CD4-positive, alpha-beta T cell treated with Interleukin-10 for 1 hour (primary cell): ENCODE data around the gene PKNOX1.
A peak's percentile ranks its signal among the peaks of the same experiment; 100 is the strongest.
"Not testable (repeated sequence)": the region's sequence is repeated elsewhere in the genome, so short reads cannot be mapped to it uniquely, and the experiment has no call there.

Source experiments
- DNase-seq: peaks from one replicate; pipeline ENCODE4 v3.0.0-alpha.2; 2020

Gene PKNOX1

GRCh38 chr21:42956824-42957630 lies 17.3 kb upstream of the PKNOX1 start:
- no peak for DNase-seq

GRCh38 chr21:42958122-42958521 lies 16.2 kb upstream of the PKNOX1 start:
- not testable (repeated sequence) for DNase-seq

- no peak for DNase-seq
These were observed 14.6 kb upstream of the PKNOX1 start for GRCh38 chr21:42959728-42960127.

GRCh38 chr21:42962380-42963007 lies 11.9 kb upstream of the PKNOX1 start:
- no peak for DNase-seq

- no peak for DNase-seq
These were observed 10.3 kb upstream of the PKNOX1 start for GRCh38 chr21:42964086-42964485.

- DNase-seq: no peak
These were observed 9.7 kb upstream of the PKNOX1 start for GRCh38 chr21:42964546-42965210.

- DNase-seq: no peak
These were observed 9.2 kb upstream of the PKNOX1 start for GRCh38 chr21:42965211-42965560.

GRCh38 chr21:42967616-42968015 lies 6.7 kb upstream of the PKNOX1 start:
- not testable (repeated sequence) for DNase-seq

- DNase-seq: no peak
These were observed 5.2 kb upstream of the PKNOX1 start for GRCh38 chr21:42969193-42969600.

GRCh38 chr21:42970946-42971653 lies 3.3 kb upstream of the PKNOX1 start:
- no peak for DNase-seq

GRCh38 chr21:42971897-42972275 lies 2.5 kb upstream of the PKNOX1 start:
- no peak for DNase-seq

GRCh38 chr21:42973309-42973990 lies 912 bp upstream of the PKNOX1 start:
- no peak for DNase-seq

GRCh38 chr21:42974832-42975820 lies 764 bp downstream of the PKNOX1 start:
- DNase-seq: peak; percentile 70

GRCh38 chr21:42975886-42976608 lies 1.7 kb downstream of the PKNOX1 start:
- DNase-seq: no peak

- no peak for DNase-seq
These were observed 6.2 kb downstream of the PKNOX1 start for GRCh38 chr21:42980312-42981213.

GRCh38 chr21:42981214-42981523 lies 6.8 kb downstream of the PKNOX1 start:
- no peak for DNase-seq

- DNase-seq: no peak
These were observed 7.5 kb downstream of the PKNOX1 start for GRCh38 chr21:42981862-42982261.

- no peak for DNase-seq
These were observed 8.7 kb downstream of the PKNOX1 start for GRCh38 chr21:42983103-42983502.

GRCh38 chr21:42983869-42984268 lies 9.5 kb downstream of the PKNOX1 start:
- no peak for DNase-seq
